Bone marrow (tissue), 2 donors: ENCODE measurements around the gene EGLN1.
"Not testable (repeated sequence)": the region's sequence is repeated elsewhere in the genome, so short reads cannot be mapped to it uniquely, and the experiment has no call there.

Experiments used
- DNase-seq, 2 donors: peaks; one replicate each; lab custom pipeline; 2025; lab: John Stamatoyannopoulos, UW

Gene EGLN1

GRCh38 chr1:231421971-231422797 is at the start of gene EGLN1:
Gene EGLN1 (minus strand): TSS chr1:231422287. CDS start chr1:231421888, 399 bp downstream.
- DNase-seq = peak; percentile 44 to 75

- DNase-seq = not testable (repeated sequence)
Observed at GRCh38 chr1:231471500-231471899, 49.4 kb upstream of the EGLN1 start.

- not testable (repeated sequence) for DNase-seq
Observed at GRCh38 chr1:231471027-231471426, 48.9 kb upstream of the EGLN1 start.

- no peak for DNase-seq
Observed at GRCh38 chr1:231467986-231468385, 45.9 kb upstream of the EGLN1 start.

GRCh38 chr1:231465051-231465450 is 43.0 kb upstream of the EGLN1 start:
- DNase-seq = peak in 1 of 2 donors; percentile 33

- no peak for DNase-seq
Observed at GRCh38 chr1:231463541-231463940, 41.5 kb upstream of the EGLN1 start.

GRCh38 chr1:231460614-231461013 is 38.5 kb upstream of the EGLN1 start:
- peak in 1 of 2 donors; percentile 86 for DNase-seq

- not testable (repeated sequence) for DNase-seq
Observed at GRCh38 chr1:231459438-231459837, 37.4 kb upstream of the EGLN1 start.

- not testable (repeated sequence) for DNase-seq
Observed at GRCh38 chr1:231457956-231458355, 35.9 kb upstream of the EGLN1 start.

- not testable (repeated sequence) for DNase-seq
Observed at GRCh38 chr1:231454133-231454532, 32.0 kb upstream of the EGLN1 start.

- DNase-seq = no peak
Observed at GRCh38 chr1:231446138-231446537, 24.1 kb upstream of the EGLN1 start.

- no peak for DNase-seq
Observed at GRCh38 chr1:231444059-231444458, 22.0 kb upstream of the EGLN1 start.

GRCh38 chr1:231443363-231443762 is 21.3 kb upstream of the EGLN1 start:
- no peak for DNase-seq

- no peak for DNase-seq
Observed at GRCh38 chr1:231442735-231443134, 20.6 kb upstream of the EGLN1 start.

- no peak for DNase-seq
Observed at GRCh38 chr1:231432996-231433395, 10.9 kb upstream of the EGLN1 start.

- no peak for DNase-seq
Observed at GRCh38 chr1:231431665-231432415, 9.8 kb upstream of the EGLN1 start.

GRCh38 chr1:231430678-231431352 is 8.7 kb upstream of the EGLN1 start:
- not testable (repeated sequence) for DNase-seq

- DNase-seq = no peak
Observed at GRCh38 chr1:231428377-231428776, 6.3 kb upstream of the EGLN1 start.

- no peak for DNase-seq
Observed at GRCh38 chr1:231424950-231425805, 3.1 kb upstream of the EGLN1 start.

GRCh38 chr1:231423648-231424047 is 1.6 kb upstream of the EGLN1 start:
- DNase-seq = no peak

GRCh38 chr1:231422798-231423309 is 767 bp upstream of the EGLN1 start:
- no peak for DNase-seq
